Measurements from ENCODE around the gene ZHX3. TPM values are rescaled to one million over a fixed set of nuclear protein-coding genes. Genes with fewer than 3 reads are reported as not detected.

Gene ZHX3
- total and polyA plus RNA-seq, 2 of the 4 experiments (the other 2 are of a cell fraction) = 25.0 to 28.0 TPM

DNA sequence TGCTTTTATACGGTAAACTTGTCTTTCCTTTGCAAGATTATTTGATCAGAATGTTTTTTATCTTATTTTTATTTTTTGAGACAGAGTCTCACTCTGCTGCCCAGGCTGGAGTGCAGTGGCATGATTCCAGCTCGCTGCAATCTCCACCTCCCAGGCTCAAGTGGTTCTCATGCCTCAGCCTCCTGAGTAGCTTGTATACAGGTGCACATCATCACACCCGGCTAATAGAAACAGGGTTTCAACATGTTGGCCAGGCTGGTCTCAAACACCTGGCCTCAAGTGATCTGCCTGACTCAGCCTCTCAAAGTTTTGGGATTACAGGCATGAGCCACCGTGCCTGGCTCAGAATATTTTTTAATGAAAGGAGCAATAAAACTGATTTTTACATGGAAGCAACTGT, 14.2 kb upstream of the ZHX3 start:
- Histone ChIP-seq H2BK5ac (ENCODE audit: low read depth, low read length, poor library complexity, severe bottlenecking) (no peak overlapping the region), H3K79me1 (ENCODE audit: low read depth in 1 of 2, low read length in 2 of 2) (peaks cover 0 to 12% of the 10 kb centered on the region in 2 experiments; a peak in 1 of 4 replicates), H2BK120ac (ENCODE audit: low read depth, low read length) (peak overlapping the region; percentile 80; the same call in 1 of the 2 replicates), H2AK5ac (ENCODE audit: low read depth, low read length) (no peak overlapping the region; the same call in 1 of the 2 replicates), H4K8ac (ENCODE audit: low read depth in 2 of 2, low read length in 2 of 2) (no peak overlapping the region), H4K5ac (ENCODE audit: low read depth, low read length) (no peak overlapping the region), H3K36me3 (ENCODE audit: control insufficient read depth, insufficient read depth, low read length) (no peaks in the 10 kb centered on the region), H3K27me3 (ENCODE audit: control insufficient read depth, insufficient read depth, low read length) (no peaks in the 10 kb centered on the region), H3K23ac (ENCODE audit: low read depth, low read length) (no peak overlapping the region), H3K9me1 (ENCODE audit: insufficient read depth, low read length) (peaks cover 14% of the 10 kb centered on the region), H3K4me3 (ENCODE audit: insufficient read depth, low read depth, low read length) (no peak overlapping the region), H4K91ac (ENCODE audit: insufficient read depth, low read depth, low read length) (no peak overlapping the region; the same call in 1 of the 2 replicates), H3K56ac (ENCODE audit: extremely low read depth, insufficient read depth, low read length) (no peak overlapping the region), H3K4ac (ENCODE audit: low read depth, low read length) (0 out of 2 replicates have a peak overlapping the region, but pooled peaks have one; percentile 66), H2BK20ac (ENCODE audit: low read depth, low read length) (no peak overlapping the region; the same call in 1 of the 2 replicates), H2AK9ac (replicated peaks; ENCODE audit: low read depth, low read length, poor library complexity) (no peak overlapping the region), H3K14ac (replicated peaks; ENCODE audit: low read depth, low read length) (no peak overlapping the region), H3K4me2 (ENCODE audit: low read depth, low read length) (no peak overlapping the region), H3K9me3 (ENCODE audit: control insufficient read depth, insufficient read depth, low read length) (no peaks in the 10 kb centered on the region), H3K27ac (ENCODE audit: insufficient read depth, low read length) (no peak overlapping the region), H3K4me1 (ENCODE audit: control insufficient read depth, insufficient read depth, low read length) (peaks cover 30% of the 10 kb centered on the region), H4K20me1 (ENCODE audit: insufficient read depth, low read length) (no peaks in the 10 kb centered on the region), H3K18ac (ENCODE audit: low read depth, low read length) (no peak overlapping the region), H3K9ac (ENCODE audit: low read depth, low read length) (no peak overlapping the region), H2AFZ (replicated peaks; ENCODE audit: low read length, poor library complexity) (no peak overlapping the region), H2BK15ac (ENCODE audit: low read depth, low read length) (0 out of 3 replicates have a peak overlapping the region, but pooled peaks have one; percentile 47)
- DNase-seq = no peak
- CTCF ChIA-PET = interaction anchor here (1.4 kb wide), 1 partner anchor 159 kb away, joined by 3 read pairs; no protein-coding TSS in a partner anchor
- BruUV-seq (replicated peaks) = no TSS peak
- TF ChIP-seq POLR2A (IDR thresholded peaks at IDR 0.05; ENCODE audit: low read depth, low read length) = no peak
- TF ChIP-seq FOS (IDR thresholded peaks at IDR 0.05; ENCODE audit: low read depth, low read length) = no peak
- TF ChIP-seq CHD1 (IDR thresholded peaks at IDR 0.05; ENCODE audit: low read depth, low read length) = no peak
- TF ChIP-seq USF2 (IDR thresholded peaks at IDR 0.05; ENCODE audit: low read depth, low read length) = no peak
- TF ChIP-seq, protein P1, sequence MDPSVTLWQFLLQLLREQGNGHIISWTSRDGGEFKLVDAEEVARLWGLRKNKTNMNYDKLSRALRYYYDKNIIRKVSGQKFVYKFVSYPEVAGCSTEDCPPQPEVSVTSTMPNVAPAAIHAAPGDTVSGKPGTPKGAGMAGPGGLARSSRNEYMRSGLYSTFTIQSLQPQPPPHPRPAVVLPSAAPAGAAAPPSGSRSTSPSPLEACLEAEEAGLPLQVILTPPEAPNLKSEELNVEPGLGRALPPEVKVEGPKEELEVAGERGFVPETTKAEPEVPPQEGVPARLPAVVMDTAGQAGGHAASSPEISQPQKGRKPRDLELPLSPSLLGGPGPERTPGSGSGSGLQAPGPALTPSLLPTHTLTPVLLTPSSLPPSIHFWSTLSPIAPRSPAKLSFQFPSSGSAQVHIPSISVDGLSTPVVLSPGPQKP (IDR thresholded peaks at IDR 0.05; ENCODE audit: borderline replicate concordance, low read depth, low read length) = no peak
- TF ChIP-seq CEBPB (IDR thresholded peaks at IDR 0.05; ENCODE audit: low read depth, low read length) = no peak
- intact Hi-C loops (cut with micrococcal nuclease) = no loop called here
- ATAC-seq (ENCODE audit: low read depth) = no peak
- in situ Hi-C loops (cut with MboI; ENCODE audit: low sequenced_read_pairs) = loop anchor here (5.0 kb wide), 1 partner anchor 99 kb away; no protein-coding TSS in a partner anchor
- dilution Hi-C loops (cut with HindIII; ENCODE audit: low sequenced_read_pairs, unreplicated experiment) = no loop called here
- POLR2A ChIA-PET (ENCODE audit: unreplicated experiment) = no interaction called here
- no CpG with 5 or more reads among the region's 4 CpGs for WGBS, 2 experiments (ENCODE audit: extremely low coverage in 2 of 2, insufficient read length in 1 of 2)
